Measurements from ENCODE around the gene NKAIN2.

Gene NKAIN2

DNA sequence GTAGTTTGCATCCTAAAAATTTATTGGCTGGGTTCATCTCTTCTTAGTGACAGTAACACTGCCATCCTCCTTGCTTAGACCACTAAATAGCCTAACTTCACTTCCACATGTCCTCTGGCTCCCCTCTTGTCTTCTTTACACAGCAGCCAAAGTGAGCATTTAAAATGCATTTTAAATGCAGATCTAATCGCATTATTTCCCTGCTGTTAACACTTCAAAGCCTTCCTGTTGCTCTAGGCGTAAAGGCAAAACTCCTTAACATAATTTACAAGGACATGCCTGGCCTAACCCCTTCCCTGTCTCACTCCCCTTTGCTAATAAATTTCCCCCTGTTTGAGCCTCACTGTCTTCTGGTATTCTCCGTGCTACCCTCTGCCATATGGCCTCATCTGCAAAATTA is 26.5 kb downstream of the NKAIN2 start:
- Histone ChIP-seq H2BK5ac (ENCODE audit: low read depth, low read length, poor library complexity) (no peak overlapping the region), H3K9me3 (ENCODE audit: insufficient read depth, low read depth, low read length) (no peaks in the 10 kb centered on the region), H2BK12ac (ENCODE audit: low read length) (no peak overlapping the region), H4K12ac (ENCODE audit: low read depth, low read length) (no peak overlapping the region), H3K36me3 (ENCODE audit: control insufficient read depth in 1 of 2, insufficient read depth in 2 of 2, low read length in 2 of 2) (no peaks in the 10 kb centered on the region), H2AFZ (ENCODE audit: insufficient read depth, low read length, poor library complexity) (no peak overlapping the region), H2AK5ac (ENCODE audit: low read length) (no peak overlapping the region), H3K14ac (ENCODE audit: low read length) (no peak overlapping the region), H3K4me2 (ENCODE audit: low read length) (no peak overlapping the region), H3K23ac (ENCODE audit: low read length) (no peak overlapping the region), H3K79me1 (ENCODE audit: low read length) (no peaks in the 10 kb centered on the region), H2BK120ac (ENCODE audit: insufficient read depth, low read length, poor library complexity) (no peak overlapping the region), H3K27me3 (ENCODE audit: insufficient read depth, low read length) (no peaks in the 10 kb centered on the region), H3K27ac (ENCODE audit: low read depth, low read length) (no peak overlapping the region), H3K4me3 (ENCODE audit: low read depth, low read length) (no peak overlapping the region), H4K8ac (ENCODE audit: low read depth, low read length) (no peak overlapping the region), H3K79me2 (ENCODE audit: control insufficient read depth, insufficient read depth, low read length, poor library complexity) (no peaks in the 10 kb centered on the region), H3K4me1 (ENCODE audit: control insufficient read depth in 1 of 2, insufficient read depth in 2 of 2, low read length in 2 of 2) (no peaks in the 10 kb centered on the region), H3K18ac (ENCODE audit: low read length) (no peak overlapping the region), H3K4ac (ENCODE audit: low read depth, low read length) (no peak overlapping the region), H3K9ac (ENCODE audit: low read length) (no peak overlapping the region), H4K91ac (ENCODE audit: low read depth, low read length) (no peak overlapping the region)
- DNase-seq, result no peak
- WGBS (ENCODE audit: extremely low coverage, insufficient coverage, insufficient read length), result no CpG with 5 or more reads among the region's 3 CpGs

DNA sequence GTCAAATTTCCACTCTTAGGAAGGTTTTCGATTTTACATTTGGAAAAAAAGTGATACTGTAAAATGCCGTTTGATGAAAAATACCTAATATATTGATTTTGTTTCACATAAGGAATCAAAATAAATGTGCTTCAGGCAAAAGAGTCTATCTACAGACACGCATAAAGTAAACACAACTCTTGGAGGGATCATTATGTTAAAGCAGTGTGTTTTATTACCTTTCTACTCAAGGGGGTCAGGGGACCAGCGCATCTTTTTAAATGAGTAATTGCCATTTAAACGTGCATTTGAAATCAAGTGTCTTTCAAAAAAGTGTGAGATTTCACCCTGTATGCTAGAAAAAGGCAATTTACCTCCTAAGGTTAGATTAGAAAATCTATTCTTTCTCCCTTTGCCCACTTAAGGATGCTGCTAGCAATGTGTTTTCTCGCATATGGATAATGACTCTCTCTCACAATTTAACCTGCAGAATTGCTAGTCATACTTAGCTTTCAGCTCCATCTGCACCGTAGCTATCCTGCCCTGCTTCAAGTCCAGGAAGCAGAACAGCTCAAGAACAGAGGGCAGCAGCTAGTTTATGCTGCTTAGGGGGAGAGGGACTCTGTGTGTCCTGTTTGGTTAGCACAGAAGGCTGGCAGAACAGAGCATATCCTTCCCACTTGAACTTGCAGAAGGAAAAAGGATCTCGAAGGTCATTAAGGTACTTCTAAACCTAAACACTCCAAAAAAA is 35.0 kb downstream of the NKAIN2 start:
- no CpG with 5 or more reads among the region's 8 CpGs for WGBS (ENCODE audit: extremely low coverage, insufficient coverage, insufficient read length)
- no peak overlapping the region for H2AK5ac ChIP-seq (ENCODE audit: low read length)

DNA sequence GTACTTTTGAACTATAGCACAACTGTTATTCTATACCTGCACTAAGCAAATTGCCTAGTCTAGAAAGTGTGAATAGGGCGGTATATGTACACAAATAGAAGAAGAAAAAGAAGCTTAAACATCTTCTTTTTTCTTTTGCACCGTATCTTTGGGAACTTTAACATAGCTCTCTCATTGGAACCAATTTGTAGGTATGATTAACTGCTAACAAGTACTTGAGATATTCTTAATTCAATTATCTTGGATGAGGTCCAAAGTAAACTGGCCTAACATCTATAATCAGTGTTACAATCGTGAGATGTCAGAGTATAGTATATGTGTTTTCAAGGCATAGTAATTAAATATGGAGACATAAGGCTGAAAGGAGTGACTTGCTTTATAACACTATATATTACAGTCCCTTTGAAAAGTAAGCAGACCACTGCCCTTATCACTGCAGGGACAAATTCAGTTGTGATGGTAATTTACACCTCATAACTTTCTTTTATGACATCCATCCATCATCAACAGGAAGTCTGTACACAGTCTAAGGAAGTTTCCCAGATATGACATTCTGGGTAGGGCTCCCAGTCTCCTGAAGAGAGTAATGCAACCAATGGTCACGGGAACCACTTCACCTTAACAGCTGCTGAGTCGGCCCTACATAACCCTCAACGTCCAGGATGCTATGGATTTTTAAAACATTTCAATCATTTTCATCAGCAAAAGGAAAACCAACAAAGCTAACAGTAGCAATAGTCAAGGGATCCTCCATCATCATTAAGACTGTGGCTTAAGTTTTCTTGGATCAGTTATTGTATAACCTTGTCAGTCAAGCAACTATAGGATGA is 37.6 kb downstream of the NKAIN2 start:
- Histone ChIP-seq H3K36me3 (ENCODE audit: control insufficient read depth in 1 of 2, insufficient read depth in 2 of 2, low read length in 2 of 2) (no peaks in the 10 kb centered on the region), H3K14ac (ENCODE audit: low read length) (no peak overlapping the region), H3K9me3 (ENCODE audit: insufficient read depth, low read depth, low read length) (no peaks in the 10 kb centered on the region), H3K4me1 (ENCODE audit: control insufficient read depth in 1 of 2, insufficient read depth in 2 of 2, low read length in 2 of 2) (no peaks in the 10 kb centered on the region), H4K12ac (ENCODE audit: low read depth, low read length) (no peak overlapping the region), H3K23ac (ENCODE audit: low read length) (no peak overlapping the region), H3K27ac (ENCODE audit: low read depth, low read length) (no peak overlapping the region), H3K4ac (ENCODE audit: low read depth, low read length) (no peak overlapping the region), H3K18ac (ENCODE audit: low read length) (no peak overlapping the region), H3K4me3 (ENCODE audit: low read depth, low read length) (no peak overlapping the region), H2AK5ac (ENCODE audit: low read length) (no peak overlapping the region), H4K91ac (ENCODE audit: low read depth, low read length) (no peak overlapping the region), H2BK12ac (ENCODE audit: low read length) (no peak overlapping the region), H3K27me3 (ENCODE audit: insufficient read depth, low read length) (no peaks in the 10 kb centered on the region), H3K9ac (ENCODE audit: low read length) (no peak overlapping the region), H2AFZ (ENCODE audit: insufficient read depth, low read length, poor library complexity) (no peak overlapping the region), H4K8ac (ENCODE audit: low read depth, low read length) (no peak overlapping the region), H2BK5ac (ENCODE audit: low read depth, low read length, poor library complexity) (no peak overlapping the region), H3K79me2 (ENCODE audit: control insufficient read depth, insufficient read depth, low read length, poor library complexity) (no peaks in the 10 kb centered on the region), H3K4me2 (ENCODE audit: low read length) (no peak overlapping the region), H3K79me1 (ENCODE audit: low read length) (no peaks in the 10 kb centered on the region), H2BK120ac (ENCODE audit: insufficient read depth, low read length, poor library complexity) (no peak overlapping the region)
- WGBS (ENCODE audit: extremely low coverage, insufficient coverage, insufficient read length), result no CpG with 5 or more reads among the region's 6 CpGs
- no peak for DNase-seq

More for the DNA sequence above, 35.0 kb downstream of the NKAIN2 start:
- Histone ChIP-seq H3K4me1 (ENCODE audit: control insufficient read depth in 1 of 2, insufficient read depth in 2 of 2, low read length in 2 of 2) (no peaks in the 10 kb centered on the region), H2BK120ac (ENCODE audit: insufficient read depth, low read length, poor library complexity) (no peak overlapping the region), H4K12ac (ENCODE audit: low read depth, low read length) (no peak overlapping the region), H4K8ac (ENCODE audit: low read depth, low read length) (no peak overlapping the region), H4K91ac (ENCODE audit: low read depth, low read length) (no peak overlapping the region), H3K9ac (ENCODE audit: low read length) (no peak overlapping the region), H3K27me3 (ENCODE audit: insufficient read depth, low read length) (no peaks in the 10 kb centered on the region), H3K79me1 (ENCODE audit: low read length) (no peaks in the 10 kb centered on the region), H3K18ac (ENCODE audit: low read length) (no peak overlapping the region), H3K4me2 (ENCODE audit: low read length) (no peak overlapping the region), H2BK5ac (ENCODE audit: low read depth, low read length, poor library complexity) (no peak overlapping the region), H3K27ac (ENCODE audit: low read depth, low read length) (no peak overlapping the region), H3K14ac (ENCODE audit: low read length) (no peak overlapping the region), H3K36me3 (ENCODE audit: control insufficient read depth in 1 of 2, insufficient read depth in 2 of 2, low read length in 2 of 2) (no peaks in the 10 kb centered on the region), H2AFZ (ENCODE audit: insufficient read depth, low read length, poor library complexity) (no peak overlapping the region), H3K4ac (ENCODE audit: low read depth, low read length) (no peak overlapping the region), H3K9me3 (ENCODE audit: insufficient read depth, low read depth, low read length) (no peaks in the 10 kb centered on the region), H3K4me3 (ENCODE audit: low read depth, low read length) (no peak overlapping the region), H2BK12ac (ENCODE audit: low read length) (no peak overlapping the region), H3K79me2 (ENCODE audit: control insufficient read depth, insufficient read depth, low read length, poor library complexity) (no peaks in the 10 kb centered on the region), H3K23ac (ENCODE audit: low read length) (no peak overlapping the region)
- DNase-seq, result no peak

DNA sequence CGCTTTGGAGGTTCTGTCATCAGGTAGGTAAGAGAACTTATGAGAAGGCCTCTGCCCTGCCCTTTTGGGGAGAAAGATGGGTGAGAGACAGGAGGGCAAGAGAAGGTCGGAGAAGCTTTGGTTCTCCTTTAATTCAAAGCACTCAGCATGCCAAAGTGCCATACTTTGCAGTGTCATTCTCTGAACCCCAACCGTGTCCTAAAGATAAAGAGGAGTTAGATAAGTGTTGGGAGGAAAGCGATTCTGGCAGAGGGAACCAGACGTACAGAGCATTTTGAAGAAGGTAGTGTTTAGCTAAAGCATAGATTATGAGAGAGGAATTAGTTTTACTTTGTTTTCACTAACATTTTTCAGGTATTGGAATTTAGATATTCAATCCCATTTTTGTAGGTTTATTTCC is 40.3 kb downstream of the NKAIN2 start:
- Histone ChIP-seq H3K27me3 (ENCODE audit: insufficient read depth, low read length) (no peaks in the 10 kb centered on the region), H3K36me3 (ENCODE audit: control insufficient read depth in 1 of 2, insufficient read depth in 2 of 2, low read length in 2 of 2) (no peaks in the 10 kb centered on the region), H3K14ac (ENCODE audit: low read length) (no peak overlapping the region), H3K9ac (ENCODE audit: low read length) (no peak overlapping the region), H3K23ac (ENCODE audit: low read length) (no peak overlapping the region), H4K91ac (ENCODE audit: low read depth, low read length) (no peak overlapping the region), H3K18ac (ENCODE audit: low read length) (no peak overlapping the region), H2AFZ (ENCODE audit: insufficient read depth, low read length, poor library complexity) (no peak overlapping the region), H3K27ac (ENCODE audit: low read depth, low read length) (no peak overlapping the region), H4K12ac (ENCODE audit: low read depth, low read length) (no peak overlapping the region), H3K79me1 (ENCODE audit: low read length) (no peaks in the 10 kb centered on the region), H3K4me3 (ENCODE audit: low read depth, low read length) (no peak overlapping the region), H2BK5ac (ENCODE audit: low read depth, low read length, poor library complexity) (no peak overlapping the region), H3K9me3 (ENCODE audit: insufficient read depth, low read depth, low read length) (no peaks in the 10 kb centered on the region), H3K4me2 (ENCODE audit: low read length) (no peak overlapping the region), H3K79me2 (ENCODE audit: control insufficient read depth, insufficient read depth, low read length, poor library complexity) (no peaks in the 10 kb centered on the region), H4K8ac (ENCODE audit: low read depth, low read length) (no peak overlapping the region), H2BK12ac (ENCODE audit: low read length) (no peak overlapping the region), H3K4ac (ENCODE audit: low read depth, low read length) (no peak overlapping the region), H2AK5ac (ENCODE audit: low read length) (no peak overlapping the region), H3K4me1 (ENCODE audit: control insufficient read depth in 1 of 2, insufficient read depth in 2 of 2, low read length in 2 of 2) (no peaks in the 10 kb centered on the region), H2BK120ac (ENCODE audit: insufficient read depth, low read length, poor library complexity) (no peak overlapping the region)
- WGBS (ENCODE audit: extremely low coverage, insufficient coverage, insufficient read length), result no CpG with 5 or more reads among the region's 5 CpGs
- DNase-seq, result no peak
